GM18907 (cell line): ENCODE measurements around the gene TAMM41.
A peak's percentile ranks its signal among the peaks of the same experiment; 100 is the strongest.
"Not testable (repeated sequence)": the region's sequence is repeated elsewhere in the genome, so short reads cannot be mapped to it uniquely, and the experiment has no call there.

Source experiments
- ATAC-seq: cut with Tn5 transposase; IDR thresholded peaks from one replicate; pipeline ENCODE4 v1.9.1; 2021; ENCODE audit warnings: mild to moderate bottlenecking, moderate library complexity; ENCODE audit not compliant: unreplicated experiment

The TAMM41 gene

DNA sequence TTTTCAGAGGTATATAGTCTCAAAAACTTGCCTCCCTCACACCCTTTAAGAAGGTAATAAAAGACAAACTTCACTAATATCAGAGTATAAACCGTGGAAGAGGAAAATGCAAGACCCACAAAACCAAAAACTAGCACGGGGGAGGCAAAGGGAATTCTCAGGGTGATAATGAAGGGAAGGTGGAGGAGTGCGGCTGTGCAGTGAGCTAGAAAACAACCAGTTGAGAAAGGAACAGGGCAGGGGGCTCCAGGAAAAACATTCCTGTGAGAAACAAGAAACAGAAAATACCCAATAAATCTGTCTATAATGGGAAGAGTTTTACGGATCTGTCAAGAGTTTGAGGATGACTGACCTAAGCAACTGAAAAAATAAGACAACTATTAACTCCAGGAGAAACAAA lies 31.6 kb downstream of the TAMM41 start:
- no peak for ATAC-seq

DNA sequence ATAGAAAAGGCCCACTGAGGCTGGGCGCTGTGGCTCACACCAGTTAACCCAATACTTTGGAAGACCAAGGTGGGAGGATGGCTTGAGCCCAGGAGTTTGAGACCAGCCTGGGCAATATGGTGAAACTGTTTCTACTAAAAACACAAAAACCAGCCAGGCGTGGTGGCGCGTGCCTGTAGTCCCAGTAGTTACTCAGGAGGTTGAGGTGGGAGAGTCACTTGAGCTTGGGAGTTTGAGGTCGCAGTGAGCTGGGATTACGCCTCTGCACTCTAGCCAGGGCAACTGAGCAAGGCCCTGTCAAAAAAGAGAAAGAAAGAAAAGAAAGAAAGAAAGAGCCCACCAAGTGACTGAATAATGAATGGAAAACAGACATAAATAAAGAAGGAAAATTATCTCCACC lies 32.0 kb downstream of the TAMM41 start:
- ATAC-seq: no peak

DNA sequence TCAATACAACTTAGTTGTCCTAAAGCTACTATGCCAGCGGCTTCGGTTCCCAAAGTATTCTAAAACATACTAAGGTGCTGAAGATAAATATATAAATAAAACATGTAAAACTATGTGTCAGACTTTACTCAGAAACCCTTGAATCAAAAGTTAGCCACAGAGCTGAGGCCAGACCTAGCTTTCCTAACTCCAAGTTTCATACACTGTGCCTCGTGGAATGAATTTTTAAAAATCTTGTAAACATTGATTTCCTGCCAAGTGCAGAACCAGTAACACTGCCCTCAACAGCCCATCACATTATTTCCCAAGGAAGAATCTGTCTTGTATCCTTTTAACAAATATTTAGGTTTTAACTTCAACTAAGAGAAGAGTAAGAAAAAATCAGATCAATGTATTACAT lies 36.4 kb downstream of the TAMM41 start:
- no peak for ATAC-seq

DNA sequence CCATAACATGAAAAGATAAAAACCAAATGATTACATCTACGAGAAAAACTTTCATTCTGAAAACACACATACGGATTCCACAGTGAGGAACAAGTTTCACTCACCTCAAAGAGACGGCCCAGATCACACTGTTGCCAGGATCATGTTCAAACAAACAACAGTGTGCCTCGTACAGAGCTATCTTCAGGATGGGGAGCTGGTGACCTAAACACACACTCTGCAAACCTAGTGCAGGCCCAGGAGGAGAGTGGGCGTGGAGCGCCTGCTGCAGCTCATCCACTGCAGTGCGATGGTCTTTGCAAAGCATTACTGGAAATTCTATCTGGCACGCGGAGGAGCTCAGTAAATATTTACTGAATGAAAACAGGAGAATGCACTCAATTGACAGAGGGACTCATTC lies 38.5 kb downstream of the TAMM41 start:
- ATAC-seq: no peak

DNA sequence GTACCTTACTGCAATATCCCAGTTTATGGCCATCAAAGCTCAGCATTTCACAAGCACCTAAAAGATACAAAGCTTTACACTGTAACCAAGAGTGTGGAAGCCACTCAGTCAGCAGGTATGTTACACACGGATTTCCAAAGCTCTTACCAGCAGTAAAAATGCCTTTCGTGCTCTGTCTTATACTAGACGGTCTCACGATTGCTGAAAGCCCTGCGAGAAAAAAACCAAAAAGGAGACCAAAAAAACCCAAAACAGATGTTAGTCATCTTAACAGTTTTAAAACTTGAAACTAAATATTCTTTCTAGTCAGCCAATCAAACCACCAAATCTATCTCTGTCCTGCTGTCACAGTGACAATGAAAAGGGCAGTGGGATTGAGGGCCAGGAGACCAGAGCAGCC lies 39.0 kb downstream of the TAMM41 start:
- no peak for ATAC-seq

DNA sequence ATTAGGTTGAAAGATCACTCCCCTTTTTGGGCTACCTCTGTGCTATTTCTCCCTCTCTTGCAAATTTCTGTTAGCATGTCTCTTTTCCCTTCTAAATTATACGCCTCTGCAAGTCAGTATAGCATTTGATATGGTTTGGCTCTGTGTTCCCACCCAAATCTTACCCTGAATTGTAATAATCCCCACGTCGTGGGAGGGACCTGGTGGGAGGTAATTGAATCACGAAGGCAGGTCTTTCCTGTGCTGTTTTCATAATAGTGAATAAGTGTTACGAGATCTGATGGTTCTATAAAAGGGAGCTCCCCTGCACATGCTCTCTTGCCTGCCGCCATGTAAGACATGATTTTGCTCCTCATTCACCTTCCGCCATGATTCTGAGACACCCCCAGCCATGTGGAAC lies 41.0 kb downstream of the TAMM41 start:
- ATAC-seq: no peak

DNA sequence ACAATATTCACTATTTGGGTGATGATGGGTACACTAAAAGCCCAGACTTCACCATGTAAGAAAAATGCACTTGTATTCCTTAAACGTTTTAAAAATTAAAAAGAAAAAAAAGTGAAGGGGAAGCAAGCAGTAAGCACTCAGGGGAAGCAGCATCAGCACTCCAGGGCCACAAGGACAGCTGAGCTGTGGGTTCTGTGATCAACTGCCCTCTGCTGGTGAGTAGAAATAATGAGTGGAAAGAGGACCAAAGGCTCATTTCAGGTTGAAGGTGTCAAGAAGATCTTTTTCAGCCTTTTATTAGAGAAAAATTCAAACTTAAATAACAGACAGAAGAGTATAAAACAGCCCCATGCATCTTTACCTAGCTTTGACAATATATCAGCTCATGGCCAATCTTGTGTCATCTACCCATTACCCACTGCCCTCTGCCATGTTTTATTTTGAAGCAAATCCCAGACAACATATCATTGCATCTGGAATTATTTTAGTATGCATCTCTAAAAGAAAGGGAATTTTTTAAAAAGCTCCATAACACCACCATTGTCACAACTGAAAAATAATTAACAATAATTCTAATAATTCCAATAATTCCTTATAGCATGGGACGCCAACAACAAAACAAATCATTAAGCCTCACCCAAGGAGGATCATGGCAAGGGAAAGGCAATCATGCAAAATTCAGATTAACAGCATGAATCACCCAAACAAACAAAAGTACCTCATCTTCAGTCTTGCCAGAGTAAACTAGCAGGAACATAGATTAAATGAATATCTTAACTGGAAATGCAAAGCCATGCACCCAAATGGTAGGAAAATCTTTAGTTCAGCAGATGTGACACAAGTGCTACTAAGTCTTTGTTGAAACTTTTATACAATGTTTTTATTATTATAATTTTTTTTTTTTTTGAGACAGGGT lies 42.5 kb downstream of the TAMM41 start:
- ATAC-seq: peak; percentile 59

DNA sequence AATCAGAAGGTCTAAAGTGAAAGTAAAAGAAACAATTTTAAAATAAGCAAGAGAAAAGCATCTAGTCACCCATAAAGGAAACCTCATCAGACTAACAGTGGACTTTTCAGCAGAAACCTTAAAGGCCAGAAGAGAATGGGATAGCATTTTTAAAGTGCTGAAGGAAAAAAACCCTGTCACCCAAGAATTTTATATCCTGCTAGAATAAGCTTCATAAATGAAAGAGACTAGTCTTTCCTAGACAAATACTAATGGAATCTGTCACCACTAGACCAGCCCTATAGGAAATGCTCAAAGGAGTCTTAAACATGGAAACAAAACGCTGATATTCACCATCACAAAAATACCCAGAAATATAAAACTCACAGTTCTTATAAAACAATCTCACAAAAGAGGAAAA lies 46.9 kb downstream of the TAMM41 start:
- no peak for ATAC-seq

DNA sequence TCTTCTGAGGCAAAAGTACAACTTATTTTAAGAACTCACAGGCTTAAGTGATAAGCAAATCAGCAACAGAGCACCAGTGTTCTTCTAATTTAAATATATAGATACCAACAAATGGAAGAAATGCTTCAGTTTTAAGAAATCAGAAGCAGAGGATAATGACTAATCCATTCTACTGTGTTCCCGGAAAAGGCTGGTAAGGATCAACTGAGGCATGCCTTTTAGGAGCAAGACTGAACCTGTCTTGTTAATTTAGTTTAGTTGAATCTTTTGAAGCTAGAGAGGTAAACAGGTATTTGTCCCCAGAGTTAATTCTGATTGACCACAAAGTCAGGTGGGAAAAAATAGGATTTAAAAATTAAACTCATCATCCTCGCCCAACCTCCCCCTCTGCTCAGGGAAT lies 51.8 kb downstream of the TAMM41 start:
- ATAC-seq: no peak

DNA sequence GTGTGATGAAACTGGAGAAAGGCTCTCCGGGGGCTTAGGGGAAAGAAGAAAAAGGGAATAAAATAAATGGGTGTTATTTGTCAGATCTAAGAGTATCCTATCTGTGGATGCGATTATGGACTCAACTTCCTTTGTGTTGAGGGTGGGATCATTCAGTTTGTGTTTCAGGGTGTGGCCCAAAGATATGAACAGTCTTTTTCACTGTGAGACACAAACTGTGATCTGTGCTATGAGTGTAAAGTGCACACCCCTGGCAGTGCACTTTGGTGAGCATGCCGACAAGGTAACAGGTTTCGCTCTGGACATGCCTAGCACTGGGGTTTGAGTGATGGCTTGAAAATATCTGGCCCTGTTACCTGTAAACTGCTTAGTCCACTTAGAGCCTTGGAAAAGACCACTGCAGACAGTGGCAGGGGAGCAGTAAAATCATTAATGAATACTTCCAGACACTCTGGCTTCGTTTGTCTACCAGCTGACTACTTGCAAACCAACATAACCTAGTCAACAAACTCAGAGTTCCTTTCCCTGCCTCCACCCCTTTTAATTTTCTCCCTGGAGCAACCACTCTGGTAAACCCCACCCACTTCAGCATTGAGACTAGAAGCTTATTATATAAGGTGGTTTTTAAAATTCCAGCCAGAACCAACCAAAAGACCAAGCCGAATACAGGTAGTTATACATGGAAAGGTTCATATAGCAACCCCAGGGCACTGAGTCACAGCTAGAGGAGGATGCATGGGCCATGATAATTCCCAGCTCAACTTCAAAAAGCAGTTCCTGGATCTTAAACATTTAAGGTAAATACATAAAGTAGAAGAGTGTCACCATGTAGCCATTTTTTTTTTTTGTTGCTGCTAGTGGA lies 55.1 kb downstream of the TAMM41 start:
- no peak for ATAC-seq

DNA sequence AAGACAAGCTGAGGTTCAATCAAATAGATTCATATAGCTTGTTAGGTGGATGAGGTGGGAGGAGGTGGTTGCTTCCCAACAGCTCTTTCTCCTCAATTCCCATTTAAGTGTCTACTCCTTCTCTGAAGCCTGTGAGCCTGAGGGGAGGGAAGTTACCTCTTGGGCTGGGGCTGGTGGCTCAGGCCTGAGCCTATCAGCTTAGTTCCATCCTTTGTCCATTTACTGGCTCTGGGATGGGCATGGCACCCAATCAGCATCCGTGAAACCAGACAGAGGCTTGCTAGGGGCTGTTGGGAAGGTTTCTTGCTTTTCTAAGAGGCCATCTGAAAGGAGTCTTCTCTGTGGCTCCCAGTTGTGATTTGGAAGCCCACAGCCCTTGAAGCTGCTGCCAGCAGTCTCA lies 57.3 kb downstream of the TAMM41 start:
- ATAC-seq: no peak

DNA sequence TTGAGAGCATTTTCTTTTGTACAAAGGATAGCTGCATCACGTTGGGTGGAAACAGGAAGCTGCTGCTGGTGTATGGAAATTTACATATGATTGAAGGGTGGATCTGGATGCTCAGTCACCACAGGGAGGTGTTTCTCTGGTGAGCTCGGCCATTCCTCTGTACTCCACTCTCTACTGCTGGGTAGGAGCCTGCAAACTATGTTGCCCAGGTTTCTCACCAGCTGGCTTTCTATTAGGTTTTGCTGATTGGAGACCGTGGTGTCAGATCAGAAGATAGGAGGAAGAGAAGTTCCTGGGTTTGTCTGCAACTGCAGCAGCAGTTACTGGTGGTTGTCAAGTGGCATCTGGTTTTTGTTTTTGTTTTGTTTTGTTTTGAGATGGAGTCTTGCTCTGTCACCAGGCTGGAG lies 61.7 kb downstream of the TAMM41 start:
- ATAC-seq: no peak

DNA sequence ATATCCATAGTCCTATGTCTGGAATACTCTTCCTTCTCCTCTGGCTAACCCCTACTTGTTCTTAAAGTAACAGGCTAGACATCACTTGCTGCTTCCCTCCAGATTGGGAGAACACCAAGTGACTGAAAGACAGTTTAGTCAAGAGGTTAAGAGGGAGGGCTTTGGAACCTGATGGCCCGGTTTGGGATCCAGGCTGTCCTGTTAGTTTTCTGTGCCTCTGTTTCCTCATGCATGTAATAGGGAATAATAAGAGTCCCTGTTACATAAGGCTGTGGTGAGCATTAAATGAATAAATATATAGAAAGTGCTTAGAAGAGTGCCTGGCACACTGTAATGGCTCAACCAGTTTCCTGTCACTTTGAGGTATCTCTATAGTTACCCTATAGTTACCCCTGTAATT lies 66.3 kb downstream of the TAMM41 start:
- ATAC-seq: no peak

DNA sequence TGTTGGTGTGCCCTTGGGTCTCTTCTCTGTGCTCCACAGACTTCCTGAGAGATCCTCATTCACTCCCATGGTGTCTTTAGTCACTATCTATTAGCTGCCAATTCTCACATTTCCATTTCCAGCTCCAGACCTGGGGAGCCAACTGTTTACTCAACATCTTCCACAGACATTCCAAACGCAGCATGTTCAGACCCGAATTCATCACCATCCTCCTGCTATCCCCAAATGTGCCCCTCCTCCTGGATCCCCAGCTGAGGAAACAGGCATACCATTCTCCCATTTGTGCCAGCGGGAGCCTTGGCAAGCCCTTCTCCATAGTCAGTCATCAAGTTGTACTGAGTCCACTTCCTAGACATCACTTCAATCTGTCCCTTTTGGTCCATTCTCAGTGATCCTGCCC lies 67.1 kb downstream of the TAMM41 start:
- ATAC-seq: no peak

DNA sequence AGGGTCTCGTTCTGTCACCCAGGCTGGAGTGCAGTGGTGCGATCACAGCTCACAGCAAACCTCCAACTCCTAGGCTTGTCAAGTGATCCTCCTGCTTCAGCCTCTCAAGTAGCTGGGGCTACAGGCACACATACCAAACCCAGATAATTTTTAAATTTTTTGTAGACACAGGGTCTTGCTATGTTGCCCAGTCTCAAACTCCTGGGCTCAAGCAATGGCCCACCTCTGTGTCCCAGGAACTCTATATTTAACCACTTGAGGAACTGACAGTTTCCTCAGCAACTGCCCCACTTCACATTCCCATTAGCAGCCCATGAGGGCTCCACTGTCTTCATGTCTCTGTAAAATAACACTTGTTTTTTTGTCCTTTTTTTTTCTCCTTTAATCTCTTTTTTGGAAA lies 68.4 kb downstream of the TAMM41 start:
- ATAC-seq: no peak

DNA sequence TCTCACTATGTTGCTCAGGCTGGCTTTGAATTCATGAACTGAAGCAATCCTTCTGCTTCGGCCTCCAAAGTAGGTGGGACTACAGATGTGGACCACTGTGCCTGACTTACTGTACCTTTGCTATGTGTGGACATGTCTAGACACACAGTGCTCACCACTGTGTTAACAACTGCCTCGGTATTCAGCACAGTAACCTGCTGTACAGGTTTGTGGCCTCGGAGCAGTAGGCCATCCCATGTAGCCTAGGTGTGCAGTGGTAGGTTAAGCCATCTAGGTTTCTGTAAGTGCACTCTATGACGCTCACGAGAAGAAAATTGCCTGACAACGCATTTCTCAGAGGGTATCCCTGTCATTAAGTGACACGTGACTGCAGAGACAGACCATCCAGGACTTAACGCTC lies 70.3 kb downstream of the TAMM41 start:
- no peak for ATAC-seq

DNA sequence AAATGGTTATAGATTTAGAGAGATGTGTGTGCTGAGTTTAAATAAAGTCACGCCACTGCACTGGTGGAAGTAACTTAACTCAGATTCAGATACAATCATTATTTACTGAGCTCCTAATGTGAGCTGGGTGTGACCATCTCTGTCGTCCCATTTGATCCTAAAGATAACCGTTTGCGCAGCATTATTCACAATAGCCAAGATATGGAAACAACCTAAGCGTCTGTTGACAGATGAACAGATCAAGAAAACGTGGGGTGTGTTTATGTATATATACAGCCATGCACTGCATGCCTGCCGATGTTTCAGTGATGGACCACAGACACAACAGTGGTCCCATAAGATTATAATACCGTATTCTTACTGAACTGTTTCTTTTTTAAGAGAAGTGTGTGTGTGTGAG lies 71.2 kb downstream of the TAMM41 start:
- no peak for ATAC-seq

DNA sequence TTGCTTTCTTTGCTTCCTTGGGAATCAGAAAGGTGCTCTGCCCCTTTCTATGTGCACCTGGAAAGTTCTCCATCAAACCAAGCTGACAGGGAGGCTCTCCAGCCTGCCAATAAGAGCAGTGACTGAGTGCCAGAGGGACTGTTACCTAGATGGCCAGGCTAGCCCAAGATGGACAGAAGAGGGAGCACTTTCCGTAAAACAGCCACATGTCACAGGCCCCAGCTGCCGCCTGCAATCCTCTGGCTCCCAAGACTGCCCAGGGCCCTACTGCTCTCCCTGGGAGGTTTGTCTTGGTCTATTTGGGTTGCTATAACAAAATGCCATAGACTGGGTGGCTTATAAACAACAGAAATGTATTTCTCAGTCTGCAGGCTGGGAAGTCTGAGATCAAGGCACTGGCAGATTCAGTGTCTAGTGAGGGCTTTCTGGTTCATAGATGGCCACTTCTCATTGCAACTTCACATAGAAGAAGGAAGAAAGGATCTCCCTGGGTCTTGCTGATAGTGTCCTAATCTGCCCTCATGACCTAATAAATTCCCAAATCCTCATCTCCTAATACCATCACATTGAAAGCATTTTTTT lies 72.3 kb downstream of the TAMM41 start:
- no peak for ATAC-seq

DNA sequence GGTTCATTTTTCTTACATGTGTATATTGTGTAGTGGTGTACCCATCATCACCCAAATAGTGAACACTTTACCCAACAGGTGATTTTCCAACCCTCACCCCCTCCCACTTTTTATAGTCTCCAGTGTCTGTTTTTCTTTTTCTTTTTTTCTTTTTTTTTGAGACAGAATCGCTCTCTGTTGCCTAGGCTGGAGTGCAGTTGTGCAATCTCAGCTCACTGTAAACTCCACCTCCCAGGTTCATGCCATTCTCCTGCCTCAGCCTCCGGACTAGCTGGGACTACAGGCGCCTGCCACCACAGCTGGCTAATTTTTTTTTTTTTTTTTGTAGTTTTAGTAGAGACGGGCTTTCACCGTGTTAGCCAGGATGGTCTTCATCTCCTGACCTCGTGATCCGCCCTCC lies 74.8 kb downstream of the TAMM41 start:
- not testable (repeated sequence) for ATAC-seq

DNA sequence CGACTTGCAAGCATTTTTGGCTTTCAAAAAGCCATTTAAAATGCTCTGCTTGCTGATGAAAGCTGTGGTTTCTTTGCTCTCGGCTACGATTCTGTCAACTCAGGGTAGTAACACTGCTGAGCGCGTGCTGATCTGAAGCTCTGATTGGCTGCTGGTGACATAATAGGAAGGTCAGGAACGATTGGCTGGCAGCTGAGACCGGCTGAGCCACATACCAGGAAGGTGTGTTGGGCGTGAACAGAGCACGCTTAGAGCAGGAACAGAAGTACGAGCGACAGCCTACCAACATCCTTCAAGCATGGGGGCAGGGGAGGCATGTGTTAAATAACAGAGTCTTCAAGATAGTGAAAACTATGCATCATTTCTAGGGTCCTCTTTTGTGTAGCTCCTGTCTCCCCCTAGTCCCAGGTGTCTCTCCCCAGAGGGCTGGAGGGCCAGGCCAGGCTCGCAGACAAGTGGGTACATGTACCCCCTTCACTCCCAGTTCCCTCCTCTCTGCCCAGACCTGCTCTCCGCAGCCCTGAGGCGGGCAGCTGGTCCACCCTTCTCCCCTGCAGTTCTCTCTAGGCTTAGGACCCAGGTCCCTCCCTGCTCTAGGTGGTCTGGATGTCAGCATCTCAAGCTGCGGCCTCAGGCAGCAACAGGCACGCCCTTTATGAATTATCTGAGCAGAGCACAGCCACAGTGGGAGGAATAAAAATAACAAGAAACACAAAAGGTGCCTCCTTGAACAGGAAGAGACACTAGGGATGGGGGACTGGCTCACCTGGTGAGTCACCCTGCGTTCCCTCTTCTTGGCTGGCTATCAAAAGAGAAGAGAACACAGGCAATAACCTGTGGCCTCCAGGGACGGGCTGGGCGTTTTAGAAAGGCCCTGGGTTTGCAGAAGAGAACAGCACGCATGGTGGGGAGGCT lies 76.0 kb downstream of the TAMM41 start:
- peak; percentile 98 for ATAC-seq
